Parathyroid adenoma (tissue), 2 donors: ENCODE data around the gene TXNDC2.

Source experiments
- H2AFZ ChIP-seq: fragments of 300-600 bp; sonication (generic); one replicate; pipeline ENCODE4 v1.7.0; 2017; ENCODE audit warnings: antibody characterized with exemption, mild to moderate bottlenecking
- H3K27ac ChIP-seq: fragments of 300-600 bp; sonication (generic); one replicate; pipeline ENCODE4 v1.7.0; 2017
- H3K27me3 ChIP-seq: fragments of 300-600 bp; sonication (generic); one replicate; pipeline ENCODE4 v1.7.0; 2017; ENCODE audit warnings: low read length; ENCODE audit not compliant: control insufficient read depth, insufficient read depth
- H3K36me3 ChIP-seq: fragments of 300-600 bp; sonication (generic); one replicate; pipeline ENCODE4 v1.7.0; 2017; ENCODE audit warnings: low read length; ENCODE audit not compliant: control insufficient read depth, insufficient read depth
- H3K4me1 ChIP-seq: fragments of 300-600 bp; sonication (generic); one replicate; pipeline ENCODE4 v1.7.0; 2017; ENCODE audit warnings: control low read depth
- H3K4me2 ChIP-seq: fragments of 300-600 bp; sonication (generic); one replicate; pipeline ENCODE4 v1.7.0; 2017; ENCODE audit warnings: low read length
- H3K4me3 ChIP-seq: fragments of 300-600 bp; sonication (generic); one replicate; pipeline ENCODE4 v1.7.0; 2017; ENCODE audit warnings: low read depth, low read length
- H3K79me2 ChIP-seq: fragments of 300-600 bp; sonication (generic); one replicate; pipeline ENCODE4 v1.7.0; 2017; ENCODE audit warnings: control low read depth
- H3K9ac ChIP-seq: fragments of 300-600 bp; sonication (generic); one replicate; pipeline ENCODE4 v1.7.0; 2017; ENCODE audit warnings: mild to moderate bottlenecking
- H3K9me3 ChIP-seq: fragments of 300-600 bp; sonication (generic); one replicate; pipeline ENCODE4 v1.7.0; 2017; ENCODE audit warnings: low read length; ENCODE audit not compliant: control insufficient read depth
- CTCF ChIP-seq: fragments of 300-600 bp; sonication (generic); IDR thresholded peaks from one replicate; pipeline ENCODE4 v1.7.0; 2017; ENCODE audit warnings: antibody characterized with exemption, mild to moderate bottlenecking
- donor health status: primary hyperparathyroidism.

Gene TXNDC2

GRCh38 chr18:9915291-9916076, 29.7 kb downstream of the TXNDC2 start:
- peak overlapping the region; percentile 81 for H3K27ac ChIP-seq
- H3K4me3 ChIP-seq = peak overlapping the region; percentile 85
- peak overlapping the region; percentile 86 for H3K4me2 ChIP-seq
- TF ChIP-seq CTCF = no peak
- peaks cover 29% of the 10 kb centered on the region for H3K4me1 ChIP-seq
- peak overlapping the region; percentile 32 for H3K9ac ChIP-seq
- no peaks in the 10 kb centered on the region for H3K9me3 ChIP-seq
- no peaks in the 10 kb centered on the region for H3K36me3 ChIP-seq
- no peak overlapping the region for H2AFZ ChIP-seq
- no peaks in the 10 kb centered on the region for H3K27me3 ChIP-seq
- peaks cover 54% of the 10 kb centered on the region for H3K79me2 ChIP-seq

GRCh38 chr18:9916077-9916639, 30.4 kb downstream of the TXNDC2 start:
- H3K4me3 ChIP-seq = peak overlapping the region; percentile 85
- H3K27ac ChIP-seq = no peak overlapping the region
- peaks cover 29% of the 10 kb centered on the region for H3K4me1 ChIP-seq

GRCh38 chr18:9916808-9917207, 31.0 kb downstream of the TXNDC2 start:
- Histone ChIP-seq H3K9me3 (no peaks in the 10 kb centered on the region), H3K27ac (no peak overlapping the region), H3K36me3 (no peaks in the 10 kb centered on the region), H3K79me2 (peaks cover 59% of the 10 kb centered on the region), H3K27me3 (no peaks in the 10 kb centered on the region), H3K4me2 (peak overlapping the region; percentile 86), H3K4me3 (no peak overlapping the region), H3K4me1 (peaks cover 29% of the 10 kb centered on the region), H3K9ac (no peak overlapping the region), H2AFZ (no peak overlapping the region)
- TF ChIP-seq CTCF = no peak

More at GRCh38 chr18:9916077-9916639, 30.4 kb downstream of the TXNDC2 start:
- H2AFZ ChIP-seq = no peak overlapping the region
- TF ChIP-seq CTCF = no peak
- no peak overlapping the region for H3K9ac ChIP-seq
- H3K36me3 ChIP-seq = no peaks in the 10 kb centered on the region
- no peaks in the 10 kb centered on the region for H3K9me3 ChIP-seq
- peak overlapping the region; percentile 86 for H3K4me2 ChIP-seq
- no peaks in the 10 kb centered on the region for H3K27me3 ChIP-seq
- peaks cover 59% of the 10 kb centered on the region for H3K79me2 ChIP-seq

GRCh38 chr18:9918016-9918680, 32.4 kb downstream of the TXNDC2 start:
- H3K9me3 ChIP-seq = no peaks in the 10 kb centered on the region
- H3K4me2 ChIP-seq = peak overlapping the region; percentile 32
- no peak overlapping the region for H3K4me3 ChIP-seq
- no peak overlapping the region for H2AFZ ChIP-seq
- H3K27ac ChIP-seq = no peak overlapping the region
- no peaks in the 10 kb centered on the region for H3K36me3 ChIP-seq
- no peak overlapping the region for H3K9ac ChIP-seq
- H3K4me1 ChIP-seq = peaks cover 34% of the 10 kb centered on the region
- no peak for TF ChIP-seq CTCF
- H3K27me3 ChIP-seq = no peaks in the 10 kb centered on the region
- peaks cover 65% of the 10 kb centered on the region for H3K79me2 ChIP-seq
